RWPE2 (cell line): ENCODE measurements around the gene CSNK1G1.

Source experiments
- ATAC-seq: fragments of 200-7000 bp; cut with Tn5 transposase; 3 replicates; pipeline ENCODE4 v1.9.1; 2021; ENCODE audit warnings: low read depth
- DNase-seq: peaks from one replicate; pipeline ENCODE4 v3.0.0-alpha.2; 2020; ENCODE audit warnings: low spot score
- H3K27ac ChIP-seq: fragments of 450-650 bp; 2 replicates; pipeline ENCODE4 v1.5.1; 2017; ENCODE audit warnings: mild to moderate bottlenecking; ENCODE audit not compliant: poor library complexity, severe bottlenecking
- H3K27me3 ChIP-seq: fragments of 250-450 bp; sonication (Bioruptor Pico); 2 replicates; pipeline ENCODE4 v1.5.1; 2021; ENCODE audit warnings: mild to moderate bottlenecking, moderate library complexity; ENCODE audit not compliant: insufficient read depth, poor library complexity, severe bottlenecking
- H3K36me3 ChIP-seq: fragments of 250-450 bp; sonication (Bioruptor Pico); 2 replicates; pipeline ENCODE4 v1.5.1; 2020; ENCODE audit warnings: low read depth, mild to moderate bottlenecking, moderate library complexity
- H3K4me1 ChIP-seq: fragments of 250-450 bp; sonication (Bioruptor Pico); 2 replicates; pipeline ENCODE4 v1.5.1; 2021; ENCODE audit warnings: mild to moderate bottlenecking, moderate library complexity; ENCODE audit not compliant: insufficient read depth, poor library complexity, severe bottlenecking
- H3K4me3 ChIP-seq: fragments of 250-450 bp; sonication (Bioruptor Pico); 2 replicates; pipeline ENCODE4 v1.5.1; 2021; ENCODE audit warnings: mild to moderate bottlenecking, moderate library complexity; ENCODE audit not compliant: severe bottlenecking
- H3K9me3 ChIP-seq: fragments of 250-450 bp; sonication (Bioruptor Pico); 2 replicates; pipeline ENCODE4 v1.5.1; 2021; ENCODE audit warnings: mild to moderate bottlenecking, moderate library complexity; ENCODE audit not compliant: severe bottlenecking
- TF ChIP-seq, protein P1 (sequence below): fragments of 450-650 bp; IDR thresholded peaks from one replicate; pipeline ENCODE4 v1.5.1; 2017; ENCODE audit warnings: mild to moderate bottlenecking, moderate library complexity; ENCODE audit not compliant: poor library complexity, severe bottlenecking

CSNK1G1 gene

DNA sequence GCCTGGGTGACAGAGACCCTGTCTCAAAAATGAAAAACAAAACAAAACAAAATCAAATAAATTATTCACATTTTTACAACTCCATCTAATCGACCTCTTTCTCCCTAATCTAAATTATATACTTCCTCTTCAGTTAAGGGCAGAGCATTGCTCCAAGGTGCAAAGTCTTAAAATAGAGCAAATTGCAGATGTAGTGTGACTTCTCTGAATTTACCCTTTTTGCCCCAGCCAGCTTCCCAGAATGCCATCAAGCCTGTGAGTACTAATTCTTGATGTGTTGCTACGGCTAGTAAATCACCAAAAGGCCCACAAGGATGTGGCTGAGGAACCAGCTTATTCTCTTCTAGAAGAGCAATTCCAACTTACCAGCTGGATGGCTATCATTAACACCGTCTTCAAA lies 139.8 kb downstream of the CSNK1G1 start:
- ATAC-seq (no peak), DNase-seq (no peak)
- Histone ChIP-seq H3K27ac (no peak overlapping the region), H3K27me3 (no peaks in the 10 kb centered on the region), H3K4me3 (no peak overlapping the region), H3K9me3 (no peaks in the 10 kb centered on the region), H3K36me3 (peaks cover 33% of the 10 kb centered on the region), H3K4me1 (no peaks in the 10 kb centered on the region)
- TF ChIP-seq, protein P1, sequence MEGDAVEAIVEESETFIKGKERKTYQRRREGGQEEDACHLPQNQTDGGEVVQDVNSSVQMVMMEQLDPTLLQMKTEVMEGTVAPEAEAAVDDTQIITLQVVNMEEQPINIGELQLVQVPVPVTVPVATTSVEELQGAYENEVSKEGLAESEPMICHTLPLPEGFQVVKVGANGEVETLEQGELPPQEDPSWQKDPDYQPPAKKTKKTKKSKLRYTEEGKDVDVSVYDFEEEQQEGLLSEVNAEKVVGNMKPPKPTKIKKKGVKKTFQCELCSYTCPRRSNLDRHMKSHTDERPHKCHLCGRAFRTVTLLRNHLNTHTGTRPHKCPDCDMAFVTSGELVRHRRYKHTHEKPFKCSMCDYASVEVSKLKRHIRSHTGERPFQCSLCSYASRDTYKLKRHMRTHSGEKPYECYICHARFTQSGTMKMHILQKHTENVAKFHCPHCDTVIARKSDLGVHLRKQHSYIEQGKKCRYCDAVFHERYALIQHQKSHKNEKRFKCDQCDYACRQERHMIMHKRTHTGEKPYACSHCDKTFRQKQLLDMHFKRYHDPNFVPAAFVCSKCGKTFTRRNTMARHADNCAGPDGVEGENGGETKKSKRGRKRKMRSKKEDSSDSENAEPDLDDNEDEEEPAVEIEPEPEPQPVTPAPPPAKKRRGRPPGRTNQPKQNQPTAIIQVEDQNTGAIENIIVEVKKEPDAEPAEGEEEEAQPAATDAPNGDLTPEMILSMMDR: no peak

- Histone ChIP-seq H3K27me3 (no peaks in the 10 kb centered on the region), H3K4me1 (no peaks in the 10 kb centered on the region), H3K4me3 (no peak overlapping the region), H3K36me3 (peaks cover 37% of the 10 kb centered on the region), H3K9me3 (no peaks in the 10 kb centered on the region), H3K27ac (no peak overlapping the region)
- ATAC-seq: peak; percentile 6; the same call in 1 of the 3 replicates
- DNase-seq: no peak
- TF ChIP-seq, protein P1: no peak
Measured at GRCh38 chr15:64213646-64214045, 142.3 kb downstream of the CSNK1G1 start.

- TF ChIP-seq, protein P1: no peak
- Histone ChIP-seq H3K4me3 (no peak overlapping the region), H3K9me3 (no peaks in the 10 kb centered on the region), H3K4me1 (no peaks in the 10 kb centered on the region), H3K27ac (no peak overlapping the region), H3K27me3 (no peaks in the 10 kb centered on the region), H3K36me3 (peaks cover 49% of the 10 kb centered on the region)
- ATAC-seq: no peak
- DNase-seq: no peak
Measured at GRCh38 chr15:64211696-64212095, 144.3 kb downstream of the CSNK1G1 start.

- TF ChIP-seq, protein P1: no peak
- H3K36me3 ChIP-seq: peaks cover 52% of the 10 kb centered on the region
- H3K27ac ChIP-seq: no peak overlapping the region
- no peaks in the 10 kb centered on the region for H3K4me1 ChIP-seq
- H3K9me3 ChIP-seq: no peaks in the 10 kb centered on the region
- DNase-seq (no peak), ATAC-seq (no peak)
- no peaks in the 10 kb centered on the region for H3K27me3 ChIP-seq
- H3K4me3 ChIP-seq: no peak overlapping the region
Measured at GRCh38 chr15:64210371-64210770, 145.6 kb downstream of the CSNK1G1 start.

GRCh38 chr15:64209680-64210334 lies 146.2 kb downstream of the CSNK1G1 start:
- H3K9me3 ChIP-seq: no peaks in the 10 kb centered on the region
- TF ChIP-seq, protein P1: peak; percentile 95
- ATAC-seq: peak; percentile 50; the same call in 2 of the 3 replicates
- no peak overlapping the region for H3K4me3 ChIP-seq
- H3K27ac ChIP-seq: no peak overlapping the region
- H3K36me3 ChIP-seq: peaks cover 58% of the 10 kb centered on the region
- no peak for DNase-seq
- H3K27me3 ChIP-seq: no peaks in the 10 kb centered on the region
- H3K4me1 ChIP-seq: no peaks in the 10 kb centered on the region
